ENCODE data around the gene AADACL4. TPM values are rescaled to one million over a fixed set of nuclear protein-coding genes. Genes with fewer than 3 reads are reported as not detected.
"Not testable (repeated sequence)": the region's sequence is repeated elsewhere in the genome, so short reads cannot be mapped to it uniquely, and the experiment has no call there.

AADACL4 gene
- total and polyA plus RNA-seq, 2 of the 8 experiments (the other 6 are each of a cell fraction or from before 2014, with no cell fraction given): 0.08 TPM; not detected in 1

DNA sequence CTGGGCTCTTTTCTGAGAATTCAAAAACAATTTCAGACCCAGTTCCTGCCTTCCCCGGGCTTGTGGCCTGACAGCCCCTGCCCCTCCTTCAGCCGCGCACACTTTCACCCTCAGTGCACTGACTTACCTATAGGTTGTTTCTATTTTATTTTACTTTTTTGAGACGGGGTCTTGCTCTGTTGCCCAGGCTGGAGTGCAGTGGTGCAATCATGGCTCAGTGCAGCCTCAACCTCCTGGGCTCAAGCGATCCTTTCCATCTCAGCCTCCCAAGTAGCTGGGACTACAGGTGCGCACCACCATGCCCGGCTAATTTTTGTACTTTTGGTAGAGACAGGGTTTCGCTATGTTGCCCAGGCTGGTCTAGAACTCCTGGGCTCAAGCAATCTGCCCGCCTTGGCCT, 1.5 kb downstream of the AADACL4 start:
- H3K4ac ChIP-seq (replicated peaks; ENCODE audit: insufficient read length, low read depth, low read length); H3K79me1 ChIP-seq (ENCODE audit: low read depth, low read length); H3K18ac ChIP-seq (ENCODE audit: extremely low read depth, low read length); H4K91ac ChIP-seq (replicated peaks; ENCODE audit: insufficient read length, low read length); H3K23ac ChIP-seq (ENCODE audit: insufficient read length); POLR2A ChIA-PET (ENCODE audit: partially characterized antibody); CTCF ChIA-PET (ENCODE audit: partially characterized antibody); H2BK5ac ChIP-seq (ENCODE audit: low read depth, low read length); H2AFZ ChIP-seq (ENCODE audit: low read length); H3K27me3 ChIP-seq (replicated peaks in 1 of 4; ENCODE audit: control insufficient read depth in 3 of 4, extremely low read depth in 1 of 4, insufficient read depth in 3 of 4, low read length in 3 of 4); H2BK15ac ChIP-seq (ENCODE audit: low read length); H2BK120ac ChIP-seq (replicated peaks; ENCODE audit: low read depth, low read length); H3K36me3 ChIP-seq (ENCODE audit: control insufficient read depth in 2 of 4, insufficient read depth in 4 of 4, low read length in 3 of 4); FAIRE-seq; H3K27ac ChIP-seq (ENCODE audit: low read depth, low read length); H2BK20ac ChIP-seq (ENCODE audit: low read length); H3K4me2 ChIP-seq (ENCODE audit: insufficient read depth in 1 of 2, low read depth in 2 of 2, low read length in 2 of 2); H3K9ac ChIP-seq (replicated peaks in 1 of 4; ENCODE audit: extremely low read depth in 1 of 4, low read depth in 3 of 4, low read length in 3 of 4); H3K4me1 ChIP-seq (replicated peaks in 1 of 4; ENCODE audit: control insufficient read depth in 3 of 4, insufficient read depth in 4 of 4, low read length in 3 of 4); H3K4me3 ChIP-seq (ENCODE audit: extremely low read depth in 1 of 4, insufficient read depth in 2 of 4, low read depth in 3 of 4, low read length in 4 of 4); H3K9me3 ChIP-seq (ENCODE audit: insufficient read depth in 2 of 2, low read depth in 1 of 2, low read length in 1 of 2); H4K20me1 ChIP-seq (replicated peaks in 1 of 2; ENCODE audit: control insufficient read depth in 1 of 2, insufficient read depth in 2 of 2, low read length in 2 of 2); H4K5ac ChIP-seq (ENCODE audit: insufficient read length, low read depth, low read length); H3K79me2 ChIP-seq (ENCODE audit: control insufficient read depth in 1 of 2, insufficient read depth in 2 of 2, low read length in 2 of 2); H3K23me2 ChIP-seq (ENCODE audit: low read depth, low read length); H4K8ac ChIP-seq (ENCODE audit: extremely low read depth, insufficient read depth, low read length); H3K56ac ChIP-seq (replicated peaks; ENCODE audit: insufficient read length, low read depth, low read length); H2AK5ac ChIP-seq (ENCODE audit: low read depth, low read length); H2BK12ac ChIP-seq (ENCODE audit: low read depth, low read length); DNase-seq (ENCODE audit: low read depth in 1 of 2, low spot score in 2 of 2); H3K14ac ChIP-seq (ENCODE audit: insufficient read length): not testable (repeated sequence)
- WGBS, 2 experiments (ENCODE audit: extremely low coverage in 1 of 2, insufficient coverage in 1 of 2, insufficient read length in 1 of 2, insufficient replicate concordance in 2 of 2, low coverage in 1 of 2, low lambda C conversion rate in 2 of 2, missing lambda C conversion rate in 1 of 2): 92% methylated on average over 9 of the region's 9 CpGs; no CpG with 5 or more reads in 1 of the 2 experiments

Measured in H1 (cell line).